GM18870 (cell line): Measurements from ENCODE around the gene TTC7B.
A peak's percentile ranks its signal among the peaks of the same experiment; 100 is the strongest.
"Not testable (repeated sequence)": the region's sequence is repeated elsewhere in the genome, so short reads cannot be mapped to it uniquely, and the experiment has no call there.

Source experiments
- ATAC-seq: cut with Tn5 transposase; IDR thresholded peaks from one replicate; pipeline ENCODE4 v1.9.1; 2021; ENCODE audit warnings: moderate library complexity; ENCODE audit not compliant: unreplicated experiment

TTC7B gene

GRCh38 chr14:90831821-90832220 lies 15.6 kb upstream of the TTC7B start:
- no peak for ATAC-seq

- no peak for ATAC-seq
These were observed 14.9 kb upstream of the TTC7B start for GRCh38 chr14:90830931-90831701.

- ATAC-seq = no peak
These were observed 13.4 kb upstream of the TTC7B start for GRCh38 chr14:90829677-90830076.

GRCh38 chr14:90828642-90829487 lies 12.6 kb upstream of the TTC7B start:
- no peak for ATAC-seq

- peak; percentile 87 for ATAC-seq
These were observed 11.8 kb upstream of the TTC7B start for GRCh38 chr14:90827919-90828610.

GRCh38 chr14:90823542-90823941 lies 7.3 kb upstream of the TTC7B start:
- ATAC-seq = not testable (repeated sequence)

GRCh38 chr14:90820958-90821357 lies 4.7 kb upstream of the TTC7B start:
- no peak for ATAC-seq

- no peak for ATAC-seq
These were observed 3.6 kb upstream of the TTC7B start for GRCh38 chr14:90819734-90820393.

- ATAC-seq = no peak
These were observed 2.5 kb upstream of the TTC7B start for GRCh38 chr14:90818715-90819114.

GRCh38 chr14:90816681-90817436 lies 629 bp upstream of the TTC7B start:
- no peak for ATAC-seq

- no peak for ATAC-seq
These were observed 733 bp downstream of the TTC7B start for GRCh38 chr14:90815572-90815821.

- no peak for ATAC-seq
These were observed 1.2 kb downstream of the TTC7B start for GRCh38 chr14:90814806-90815571.

- no peak for ATAC-seq
These were observed 2.8 kb downstream of the TTC7B start for GRCh38 chr14:90813442-90813841.

- no peak for ATAC-seq
These were observed 4.1 kb downstream of the TTC7B start for GRCh38 chr14:90812109-90812508.

GRCh38 chr14:90811641-90812040 lies 4.6 kb downstream of the TTC7B start:
- no peak for ATAC-seq

- ATAC-seq = no peak
These were observed 5.4 kb downstream of the TTC7B start for GRCh38 chr14:90810806-90811205.

- no peak for ATAC-seq
These were observed 6.5 kb downstream of the TTC7B start for GRCh38 chr14:90809530-90810312.

GRCh38 chr14:90808759-90809529 lies 7.3 kb downstream of the TTC7B start:
- no peak for ATAC-seq
